ENCODE data around the gene C22orf39.

The C22orf39 gene, protein sequence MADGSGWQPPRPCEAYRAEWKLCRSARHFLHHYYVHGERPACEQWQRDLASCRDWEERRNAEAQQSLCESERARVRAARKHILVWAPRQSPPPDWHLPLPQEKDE

DNA sequence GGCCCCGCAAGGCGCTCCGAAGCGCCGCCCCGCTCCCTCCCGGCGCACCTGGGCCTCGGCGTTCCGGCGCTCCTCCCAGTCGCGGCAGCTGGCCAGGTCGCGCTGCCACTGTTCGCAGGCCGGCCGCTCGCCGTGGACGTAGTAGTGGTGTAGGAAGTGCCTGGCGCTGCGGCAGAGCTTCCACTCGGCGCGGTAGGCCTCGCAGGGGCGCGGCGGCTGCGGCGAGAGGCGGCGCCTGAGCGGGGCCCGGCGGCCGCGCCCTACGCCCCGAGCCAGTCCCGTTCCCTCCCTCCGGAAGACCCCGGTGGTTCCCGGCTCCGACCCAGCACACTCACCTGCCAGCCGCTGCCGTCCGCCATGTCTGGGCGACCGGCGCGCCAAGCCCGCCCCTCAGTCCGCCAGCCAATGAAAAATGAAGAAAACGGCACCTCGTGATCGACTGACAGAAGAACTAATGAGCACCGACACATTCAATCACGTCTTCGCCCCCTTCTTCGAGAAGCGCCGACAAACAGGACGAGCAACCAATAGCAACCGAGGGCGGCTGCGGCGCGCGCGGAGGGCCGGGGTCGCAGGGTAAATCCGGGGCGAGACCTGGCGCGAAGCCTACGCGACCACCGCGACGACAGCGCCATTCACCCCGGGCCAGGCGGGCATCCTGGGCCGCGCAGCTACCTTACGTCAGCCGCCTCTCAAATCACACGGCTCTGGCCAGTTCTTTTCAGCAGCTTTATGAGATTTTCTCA is at the start of gene C22orf39:
Gene C22orf39, minus strand, starts transcription at position 382 of the 746 bp plus-strand sequence. Its CDS starts 23 bp downstream, at position 359.
- peak; percentile 81 to 83 for DNase-seq

DNA sequence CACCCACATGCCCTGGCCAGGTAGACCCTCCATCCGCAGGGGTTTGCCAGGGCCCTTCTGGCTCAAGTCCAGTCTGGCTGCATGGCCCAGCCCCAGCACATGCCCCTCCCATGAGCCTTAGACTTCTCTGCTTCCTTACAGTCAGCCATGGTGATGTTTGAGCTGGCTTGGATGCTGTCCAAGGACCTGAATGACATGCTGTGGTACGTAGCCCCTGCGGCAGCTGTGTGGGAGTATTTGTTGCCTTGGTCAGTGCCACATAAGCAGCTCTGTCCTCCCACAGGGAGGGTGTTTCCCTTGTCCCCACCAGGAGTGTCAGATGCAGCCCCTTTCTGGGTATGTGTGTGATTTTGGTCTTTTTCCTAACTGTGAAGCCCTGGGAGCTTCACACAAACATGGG is 49.7 kb upstream of the C22orf39 start:
- no peak for DNase-seq

DNA sequence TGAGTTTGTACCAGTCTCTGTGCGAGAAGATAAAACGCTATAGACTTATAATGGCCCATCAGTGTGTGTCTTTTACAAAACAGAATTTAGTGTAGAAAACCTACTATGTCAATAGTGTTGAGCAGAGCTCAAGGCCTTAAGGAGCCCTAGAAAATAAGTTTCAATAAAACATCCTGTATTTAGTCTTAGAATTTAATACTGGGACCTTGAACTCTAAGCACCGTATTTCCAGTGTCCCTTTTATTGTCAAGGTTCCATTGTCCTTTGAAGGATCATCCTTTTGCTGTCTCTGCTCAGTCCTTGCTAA is 48.8 kb upstream of the C22orf39 start:
- DNase-seq = no peak

DNA sequence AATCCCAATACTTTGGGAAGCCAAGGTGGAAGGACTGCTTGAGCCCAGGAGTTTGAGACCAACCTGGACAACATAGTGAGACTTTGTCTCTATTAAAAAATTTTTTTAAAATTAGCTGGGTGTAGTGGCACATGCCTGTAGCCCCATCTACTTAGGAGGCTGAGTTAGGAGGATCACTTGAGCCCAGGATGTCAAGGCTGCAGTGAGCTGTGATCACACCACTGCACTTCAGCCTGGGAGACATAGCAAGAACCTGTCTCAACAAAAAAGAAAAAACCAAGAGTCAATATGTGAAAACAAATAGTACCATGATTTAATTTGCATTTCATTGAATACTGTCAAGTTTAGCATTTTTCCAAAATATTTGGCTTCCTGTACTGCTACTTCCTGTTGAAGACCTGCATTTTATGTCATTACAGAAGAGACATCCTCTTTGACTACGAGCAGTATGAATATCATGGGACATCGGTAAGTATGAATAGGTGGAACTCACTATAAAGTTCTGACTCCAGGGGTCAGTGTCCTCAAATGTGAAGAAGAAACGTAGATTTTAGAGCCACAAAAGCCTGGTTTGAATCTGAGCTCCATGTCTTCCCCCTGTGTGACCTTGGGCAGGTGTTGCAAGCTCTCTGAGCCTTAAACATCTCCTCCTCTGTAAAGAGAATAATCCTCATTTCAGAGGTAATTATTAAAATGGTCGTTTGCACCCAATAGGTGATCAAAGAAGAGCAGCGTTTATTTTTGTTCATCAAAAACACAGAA is 48.2 kb upstream of the C22orf39 start:
- no peak for DNase-seq

DNA sequence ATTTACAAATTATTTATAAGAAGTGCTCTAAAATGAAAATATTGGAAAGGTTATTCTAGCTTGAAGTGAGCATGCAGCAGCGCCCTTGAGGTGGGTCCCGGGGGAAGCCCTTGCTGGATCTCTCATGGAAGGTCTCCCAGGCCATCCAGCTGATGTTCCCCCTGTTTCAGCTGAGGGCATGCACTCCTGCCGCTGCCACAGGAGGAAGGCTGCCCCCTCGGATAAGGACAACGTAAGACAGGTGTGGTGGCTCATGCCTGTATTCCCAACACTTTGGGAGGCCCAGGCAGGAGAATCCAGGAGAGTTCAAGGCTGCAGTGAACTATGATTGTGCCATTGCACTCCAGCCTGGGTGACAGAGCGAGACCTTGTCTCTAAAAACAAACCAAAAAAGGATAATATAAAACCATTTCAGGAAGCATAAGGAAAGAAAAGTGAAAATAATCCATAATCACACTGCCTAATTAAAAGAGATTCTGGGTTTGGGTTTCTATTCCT is 47.2 kb upstream of the C22orf39 start:
- no peak for DNase-seq

DNA sequence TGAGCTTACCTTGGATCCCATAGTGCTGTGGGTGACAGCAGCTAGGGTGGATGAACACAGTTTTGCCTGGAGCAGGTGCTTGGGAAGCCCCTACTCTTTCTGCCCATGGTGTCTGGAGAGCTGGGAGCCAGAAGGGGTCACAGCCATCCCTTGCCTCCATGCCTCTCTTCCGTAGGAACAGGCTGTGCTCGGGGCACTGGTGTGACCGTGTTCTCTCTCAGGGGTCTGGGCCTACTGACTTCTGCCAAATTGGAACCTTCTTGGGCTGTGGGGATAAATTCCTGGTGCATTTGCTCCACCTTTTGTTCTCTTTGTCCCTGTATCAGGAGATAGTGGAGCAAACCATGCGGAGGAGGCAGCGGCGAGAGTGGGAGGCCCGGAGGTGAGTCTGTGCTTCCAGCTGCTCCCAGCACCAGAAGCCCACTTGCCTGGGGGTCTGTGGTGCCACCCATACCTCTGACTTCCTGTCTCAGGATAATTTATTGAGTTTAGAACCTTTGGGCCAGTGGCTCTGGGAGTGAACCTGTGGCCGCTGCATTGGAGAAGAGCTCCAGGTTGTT is 46.6 kb upstream of the C22orf39 start:
- no peak for DNase-seq

DNA sequence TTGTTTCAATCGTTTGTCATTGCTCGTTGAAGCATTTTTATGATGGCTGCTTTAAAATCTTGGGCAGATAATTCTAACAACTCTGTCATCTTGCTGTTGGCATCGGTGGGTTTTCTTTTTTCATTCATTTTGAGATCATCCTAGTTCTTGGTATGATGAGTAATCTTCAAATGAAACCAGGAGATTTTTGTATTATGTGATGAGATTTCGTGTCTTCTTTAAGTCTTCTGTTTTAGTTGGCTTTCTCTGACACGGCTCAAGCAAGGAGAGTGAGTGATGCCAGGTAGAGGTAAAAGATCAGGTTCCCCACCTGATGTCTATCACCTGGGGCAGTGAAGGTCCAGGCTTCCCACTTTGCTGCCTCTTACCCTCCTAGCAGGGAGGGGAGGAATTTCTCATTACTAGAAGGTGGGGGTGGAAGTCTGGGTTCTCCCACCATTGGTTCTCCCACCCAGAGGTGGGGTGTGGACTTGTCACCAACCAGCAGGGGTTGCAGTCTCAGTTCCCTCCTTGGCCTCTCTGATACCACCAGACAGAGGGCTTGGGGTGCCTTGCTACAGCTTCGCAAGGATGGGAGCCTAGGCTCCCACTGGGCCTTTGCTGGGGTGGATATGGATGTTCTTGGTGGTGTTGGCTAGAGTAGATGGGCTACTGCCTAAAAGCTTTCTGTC is 45.1 kb upstream of the C22orf39 start:
- no peak for DNase-seq

DNA sequence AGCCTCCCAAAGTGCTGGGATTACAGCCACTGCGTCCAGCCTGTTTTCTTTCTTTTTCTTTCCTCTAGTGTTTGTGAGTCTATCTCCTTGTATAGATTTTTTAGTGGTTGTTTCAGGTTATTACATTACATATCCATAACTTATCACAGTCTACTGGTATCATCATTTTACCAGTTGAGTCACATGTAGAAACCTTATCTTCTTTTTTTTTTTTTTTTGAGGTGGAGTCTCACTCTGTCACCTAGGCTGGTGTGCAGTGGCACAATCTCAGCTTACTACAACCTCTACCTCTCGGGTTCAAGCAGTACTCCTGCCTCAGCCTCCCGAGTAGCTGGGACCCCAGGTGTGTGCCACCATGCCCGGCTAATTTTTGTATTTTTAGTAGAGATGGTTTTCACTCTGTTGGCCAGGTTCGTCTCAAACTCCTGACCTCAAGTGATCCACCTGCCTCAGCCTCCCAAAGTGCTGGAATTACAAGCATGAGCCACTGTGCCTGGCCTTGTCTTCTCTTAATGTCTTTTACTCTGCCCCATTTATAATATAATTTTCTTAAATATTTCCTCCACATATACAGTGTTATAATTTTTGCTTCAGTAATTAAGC is 43.2 kb upstream of the C22orf39 start:
- no peak for DNase-seq

DNA sequence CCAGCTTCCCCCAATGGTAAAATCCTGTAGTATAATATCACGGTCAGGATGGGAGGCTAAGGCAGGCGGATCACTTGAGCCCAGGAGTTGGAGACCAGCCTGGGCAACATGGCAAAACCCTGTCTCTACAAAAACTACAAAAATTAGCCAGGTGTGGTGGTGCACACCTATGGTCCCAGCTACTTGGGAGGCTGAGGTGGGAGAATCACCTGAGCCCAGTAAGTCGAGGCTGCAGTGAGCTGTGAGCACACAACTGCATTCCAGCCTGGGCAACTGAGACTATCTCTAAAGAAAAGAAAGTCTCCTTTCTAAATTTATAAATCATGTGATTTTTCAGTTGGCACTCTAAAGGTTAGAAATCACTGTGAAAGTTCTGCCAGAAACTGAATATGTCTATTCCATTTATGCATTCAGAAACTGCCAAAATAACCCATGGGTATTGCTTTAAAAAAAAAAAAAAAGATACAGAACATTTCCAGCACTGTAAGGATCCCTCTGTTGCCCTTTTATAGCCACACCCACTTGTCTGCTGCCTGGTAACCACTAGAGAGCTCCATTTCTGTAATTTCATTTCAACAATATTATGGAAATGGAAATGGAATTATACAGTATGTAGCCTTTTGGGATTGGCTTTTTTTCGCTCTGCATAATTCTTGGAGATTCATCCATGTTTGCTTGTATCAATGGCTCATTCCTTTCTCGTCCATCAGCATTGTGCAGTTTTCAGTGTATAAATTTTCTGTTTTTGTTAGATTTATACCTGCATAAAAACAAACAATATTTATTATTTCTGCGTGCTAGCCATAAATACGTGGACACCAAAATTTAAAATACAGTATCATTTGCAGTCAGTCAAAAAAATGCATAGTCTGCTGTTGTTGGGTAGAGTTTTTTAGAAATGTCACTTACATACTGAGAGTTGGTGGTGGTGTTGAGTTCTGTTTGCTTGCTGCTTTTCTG is 41.7 kb upstream of the C22orf39 start:
- DNase-seq = no peak

DNA sequence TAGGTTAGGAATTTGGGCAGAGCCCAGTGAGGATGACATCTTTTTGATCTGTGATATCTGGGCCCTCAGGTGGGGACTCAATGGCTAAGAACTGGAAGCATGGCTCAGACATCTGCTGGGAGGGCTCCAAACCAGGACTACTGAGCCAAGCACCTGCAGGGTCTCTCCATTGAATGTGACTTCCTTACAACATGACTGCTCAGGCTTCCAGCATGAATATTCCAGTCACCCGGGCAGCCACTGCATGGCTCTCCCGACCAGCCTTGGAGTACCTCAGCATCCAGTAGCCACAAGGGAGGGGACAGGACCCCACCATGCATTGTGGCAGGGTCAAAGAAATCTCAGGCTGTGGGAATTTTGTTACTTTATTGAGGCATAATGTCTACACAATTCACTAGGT is 40.8 kb upstream of the C22orf39 start:
- no peak for DNase-seq

DNA sequence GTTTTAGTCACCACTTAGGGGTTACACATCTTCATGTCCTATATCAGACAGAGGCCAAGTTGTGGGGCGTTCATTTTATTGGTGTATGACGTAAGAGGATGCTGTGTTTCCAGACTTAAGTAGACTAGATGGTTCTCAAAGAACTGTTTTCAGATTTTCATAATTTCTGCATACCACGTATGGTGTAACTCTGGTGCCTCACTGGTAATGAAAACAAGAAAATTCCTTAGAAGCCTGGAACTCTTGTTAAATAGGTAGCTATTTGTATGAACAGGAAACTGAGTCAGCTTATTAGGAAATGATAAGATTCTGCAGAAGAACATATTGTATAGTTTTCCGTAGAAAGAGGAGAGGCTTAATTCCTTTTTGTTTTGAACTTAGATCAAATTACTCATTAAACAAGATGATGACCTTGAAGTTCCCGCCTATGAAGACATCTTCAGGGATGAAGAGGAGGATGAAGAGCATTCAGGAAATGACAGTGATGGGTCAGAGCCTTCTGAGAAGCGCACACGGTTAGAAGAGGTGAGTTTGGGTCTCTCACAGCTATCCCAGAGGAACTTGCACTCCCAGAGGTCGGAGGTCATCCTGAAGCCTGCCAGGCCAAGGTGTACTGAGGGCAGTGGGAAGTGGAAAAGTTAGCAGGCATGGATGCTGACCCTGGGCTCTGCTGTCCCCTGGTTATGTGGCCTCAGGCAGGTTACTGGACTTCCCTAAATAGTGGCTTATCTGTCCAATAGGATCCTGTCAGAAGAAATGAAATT is 36.2 kb upstream of the C22orf39 start:
- DNase-seq = no peak

DNA sequence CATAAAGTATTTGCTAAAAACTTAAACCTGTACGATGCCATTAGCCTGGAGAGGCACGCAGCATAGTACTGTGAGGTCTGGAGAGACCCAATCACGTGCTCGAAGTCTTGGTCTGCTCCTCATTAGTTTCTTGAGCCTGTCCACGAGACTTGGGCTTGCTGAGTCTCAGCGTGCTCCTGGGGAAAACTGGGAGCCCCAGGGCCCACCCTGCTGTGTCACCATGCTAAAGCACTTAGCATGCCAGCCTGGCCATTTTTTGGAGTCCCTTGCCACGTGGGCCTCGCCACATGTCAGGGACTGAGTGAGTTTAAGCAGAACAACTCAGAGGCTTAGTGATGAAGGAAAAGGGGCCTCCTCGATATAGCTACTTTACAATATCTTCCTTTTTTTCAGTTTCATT is 34.8 kb upstream of the C22orf39 start:
- DNase-seq = no peak

DNA sequence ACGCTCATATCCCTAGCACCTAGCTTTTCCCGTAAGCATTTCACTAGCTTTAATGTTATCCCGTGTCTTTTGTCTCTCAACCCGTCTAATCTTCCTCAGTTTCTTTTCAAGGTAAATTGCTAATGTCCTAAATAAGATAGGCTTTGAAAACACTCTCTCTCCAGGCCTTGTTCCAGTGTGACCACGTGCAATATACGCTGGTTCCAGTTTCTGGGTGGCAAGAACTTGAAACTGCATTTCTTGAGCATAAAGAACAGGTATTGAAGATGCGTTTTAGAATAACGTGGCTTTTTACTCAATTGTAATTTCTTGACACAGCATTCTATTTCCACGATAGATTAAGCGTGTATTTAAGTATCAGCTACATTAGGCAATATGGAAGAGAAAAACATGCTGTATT is 33.3 kb upstream of the C22orf39 start:
- no peak for DNase-seq

DNA sequence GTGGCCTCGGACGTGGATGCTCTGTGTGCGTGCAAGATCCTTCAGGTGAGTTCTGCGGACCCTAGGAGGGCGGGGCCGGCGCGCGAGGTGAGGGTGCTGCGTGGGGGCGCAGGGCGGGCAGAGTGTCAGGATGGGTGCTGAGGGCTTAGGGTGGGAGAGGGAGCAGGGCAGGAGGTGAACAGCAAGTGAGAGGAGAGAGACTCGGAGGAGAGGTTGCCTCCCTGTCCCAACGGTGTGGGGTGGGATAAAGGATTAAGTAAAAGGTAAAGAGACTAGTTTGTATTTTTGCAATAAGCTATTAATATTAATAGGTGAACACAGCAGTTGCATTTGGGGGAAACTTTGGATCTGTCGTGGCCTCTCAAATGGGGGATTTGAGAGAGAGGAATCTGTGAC is 32.7 kb upstream of the C22orf39 start:
- DNase-seq = no peak

DNA sequence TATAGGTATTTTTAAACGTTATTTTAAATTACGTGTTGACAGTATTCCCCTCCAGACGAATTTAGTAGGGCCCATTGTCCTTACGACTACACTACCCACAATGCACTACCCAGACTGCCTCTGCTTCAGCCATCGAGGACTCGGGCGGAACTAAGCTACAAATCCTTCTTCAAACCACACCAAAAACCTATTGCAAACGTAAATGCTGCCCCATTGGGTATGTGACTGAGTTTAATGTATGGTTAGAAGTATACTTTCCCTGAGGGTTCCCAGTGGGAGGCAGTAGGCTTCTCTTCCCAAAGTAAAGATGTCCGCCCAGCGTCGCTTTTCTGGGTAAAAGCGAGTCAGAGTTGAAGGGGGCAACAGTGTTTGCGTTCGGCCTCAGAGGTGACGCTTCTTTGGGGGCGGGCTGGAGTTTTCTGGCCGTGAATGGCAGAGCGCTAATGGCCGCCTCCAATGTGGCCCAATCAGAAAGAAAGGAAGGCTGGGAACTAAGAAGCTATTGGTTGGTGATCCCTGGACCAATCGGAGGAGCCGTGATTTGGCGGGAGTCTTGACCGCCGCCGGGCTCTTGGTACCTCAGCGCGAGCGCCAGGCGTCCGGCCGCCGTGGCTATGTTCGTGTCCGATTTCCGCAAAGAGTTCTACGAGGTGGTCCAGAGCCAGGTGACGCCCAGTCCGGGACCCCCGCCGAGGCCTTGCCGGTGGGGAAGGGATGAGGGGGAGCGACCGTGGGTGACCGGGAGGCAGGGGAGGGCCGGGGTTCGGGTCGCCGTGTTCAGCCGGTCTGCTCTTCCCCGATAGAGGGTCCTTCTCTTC is 32.1 kb upstream of the C22orf39 start, which contains the start of gene CDC45:
Gene CDC45, plus strand, starts transcription at position 566 of the 818 bp plus-strand sequence. Its CDS starts 49 bp downstream, at position 615.
- peak; percentile 93 to 94 for DNase-seq

DNA sequence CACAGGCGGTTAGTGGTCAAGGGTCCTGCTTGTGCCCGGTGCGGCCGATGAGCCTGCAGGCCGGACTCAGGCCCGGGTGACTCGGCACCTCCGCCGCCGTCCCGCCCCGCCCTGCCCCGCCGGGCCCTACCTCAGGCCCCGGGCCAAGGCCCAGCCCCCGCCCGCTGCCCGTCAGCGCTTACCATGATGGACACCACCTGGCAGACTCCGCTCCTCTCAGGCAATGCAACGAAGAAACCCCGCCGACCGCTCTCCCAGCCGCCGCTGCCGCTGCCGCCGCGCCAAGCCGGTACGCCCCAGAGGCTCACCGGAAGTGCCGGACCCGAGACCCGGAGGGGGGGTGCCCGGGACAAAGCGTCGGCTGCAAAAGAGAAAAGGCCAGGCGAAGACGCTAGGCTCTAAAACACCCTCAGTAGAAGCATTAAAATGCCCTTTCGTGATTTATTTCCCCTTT is 31.4 kb upstream of the C22orf39 start, which contains the start of gene UFD1:
Gene UFD1, minus strand, starts transcription at position 293 of the 454 bp plus-strand sequence. Its CDS starts 108 bp downstream, at position 185.
- peak; percentile 65 for DNase-seq

DNA sequence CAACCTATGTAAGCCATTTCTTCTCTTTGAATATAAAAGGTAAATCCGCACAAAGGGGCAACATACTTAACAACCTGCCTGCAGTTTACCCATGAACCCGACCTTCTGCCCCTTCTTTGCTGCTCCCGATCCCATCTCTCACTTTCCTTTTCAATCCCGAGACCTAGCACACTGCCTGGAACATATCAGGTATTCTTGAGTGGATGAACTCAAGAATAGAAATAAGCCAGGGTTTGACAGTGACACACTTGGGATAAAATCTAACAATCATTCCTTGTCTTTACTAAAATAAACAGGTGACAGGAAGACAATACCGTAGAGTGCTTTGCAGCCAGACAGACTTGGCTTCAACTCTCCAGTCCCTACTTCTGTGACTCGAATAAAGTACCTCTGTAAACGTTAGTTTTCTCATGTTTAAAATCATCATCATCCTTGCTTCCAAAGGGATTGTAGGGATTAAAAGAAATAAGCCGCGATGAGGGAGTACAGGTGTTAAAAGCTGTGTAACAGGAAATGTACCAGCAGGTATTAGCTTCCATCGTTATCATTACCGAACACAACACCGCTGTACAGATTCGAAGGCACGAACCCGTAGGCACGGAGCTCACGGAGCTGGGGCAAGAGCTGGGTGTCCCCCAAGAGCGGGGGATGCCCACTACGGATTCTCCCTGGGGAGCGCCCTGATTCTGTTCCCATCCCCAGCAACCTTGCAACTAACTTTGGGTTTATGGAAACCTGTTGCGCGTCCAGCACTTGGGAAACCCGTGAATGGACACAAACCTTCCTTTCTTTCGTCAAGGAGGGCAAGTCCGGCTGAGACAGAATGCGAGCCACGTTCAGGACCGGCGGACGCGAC is 30.8 kb upstream of the C22orf39 start:
- peak in 1 of 2 experiments; percentile 9 for DNase-seq

DNA sequence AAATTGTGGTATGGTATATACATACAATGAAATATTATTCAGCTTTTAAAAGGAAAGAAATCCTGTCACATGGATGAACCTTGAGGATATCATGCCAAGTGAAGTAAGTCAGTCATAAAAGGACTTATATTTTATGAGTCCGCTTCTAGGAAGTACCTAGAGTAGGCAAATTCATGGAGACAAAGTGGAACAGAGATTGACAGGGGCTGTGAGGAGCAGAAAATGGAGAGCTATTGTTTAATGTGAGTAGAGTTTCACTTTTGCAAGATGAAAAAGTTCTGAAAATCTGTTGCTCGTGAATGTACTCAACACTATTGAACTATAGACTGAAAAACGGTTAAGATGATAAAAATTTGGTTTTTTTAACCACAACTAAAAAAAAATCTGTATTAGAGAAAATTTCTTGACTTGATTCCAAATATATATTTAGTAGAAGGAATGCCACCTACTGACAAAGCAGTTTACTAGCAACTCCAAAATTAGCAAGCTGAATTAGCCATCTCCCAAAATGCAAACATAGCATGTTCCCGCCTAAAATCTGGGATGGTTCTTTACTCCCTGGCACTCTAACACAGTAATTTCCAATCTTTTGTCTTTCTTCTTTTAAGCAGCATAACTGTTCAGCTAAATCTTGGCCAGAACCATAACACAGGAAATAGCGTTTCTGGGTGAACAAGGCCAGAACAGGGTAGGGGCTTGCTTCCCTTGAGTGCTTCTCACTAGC is 30.0 kb upstream of the C22orf39 start:
- DNase-seq = no peak
